Subcutaneous adipose tissue (tissue), 4 donors: ENCODE measurements around the gene ZNF687. TPM values are rescaled to one million over a fixed set of nuclear protein-coding genes. Genes with fewer than 3 reads are reported as not detected.

Experiments
- CTCF ChIP-seq: fragments of 450-650 bp; IDR thresholded peaks from one replicate; pipeline ENCODE4 v1.5.1; 2016; ENCODE audit warnings: low read depth, mild to moderate bottlenecking, control low read depth, antibody characterized with exemption, moderate library complexity
- total RNA-seq, 4 donors: library from RNA; depleted of rRNA; stranded (reverse); fragments of >200 nt; gene quantifications; one replicate each; pipeline ENCODE4 v1.1.0, GENCODE V29; 2016

The ZNF687 gene
- total RNA-seq, 4 donors from 2014 or later: 7.8 to 19.8 (median 17.7) TPM

- TF ChIP-seq CTCF: no peak
These were observed 29.7 kb downstream of the ZNF687 start for GRCh38 chr1:151311589-151312331.

- no peak for TF ChIP-seq CTCF
These were observed 30.3 kb downstream of the ZNF687 start for GRCh38 chr1:151312411-151312810.

GRCh38 chr1:151312826-151313225, 30.7 kb downstream of the ZNF687 start:
- TF ChIP-seq CTCF: no peak

- no peak for TF ChIP-seq CTCF
These were observed 31.4 kb downstream of the ZNF687 start for GRCh38 chr1:151313501-151313900.

GRCh38 chr1:151314137-151314875, 32.2 kb downstream of the ZNF687 start:
- TF ChIP-seq CTCF: no peak

GRCh38 chr1:151315565-151316235, 33.6 kb downstream of the ZNF687 start:
- TF ChIP-seq CTCF: no peak

GRCh38 chr1:151318975-151319374, 36.9 kb downstream of the ZNF687 start:
- no peak for TF ChIP-seq CTCF
